HG03442 (cell line): Measurements from ENCODE around the gene HSP90AB1.

Source experiments
- ATAC-seq: cut with Tn5 transposase; IDR thresholded peaks from one replicate; pipeline ENCODE4 v1.9.1; 2021; ENCODE audit warnings: mild to moderate bottlenecking, moderate library complexity; ENCODE audit not compliant: unreplicated experiment

HSP90AB1 gene

DNA sequence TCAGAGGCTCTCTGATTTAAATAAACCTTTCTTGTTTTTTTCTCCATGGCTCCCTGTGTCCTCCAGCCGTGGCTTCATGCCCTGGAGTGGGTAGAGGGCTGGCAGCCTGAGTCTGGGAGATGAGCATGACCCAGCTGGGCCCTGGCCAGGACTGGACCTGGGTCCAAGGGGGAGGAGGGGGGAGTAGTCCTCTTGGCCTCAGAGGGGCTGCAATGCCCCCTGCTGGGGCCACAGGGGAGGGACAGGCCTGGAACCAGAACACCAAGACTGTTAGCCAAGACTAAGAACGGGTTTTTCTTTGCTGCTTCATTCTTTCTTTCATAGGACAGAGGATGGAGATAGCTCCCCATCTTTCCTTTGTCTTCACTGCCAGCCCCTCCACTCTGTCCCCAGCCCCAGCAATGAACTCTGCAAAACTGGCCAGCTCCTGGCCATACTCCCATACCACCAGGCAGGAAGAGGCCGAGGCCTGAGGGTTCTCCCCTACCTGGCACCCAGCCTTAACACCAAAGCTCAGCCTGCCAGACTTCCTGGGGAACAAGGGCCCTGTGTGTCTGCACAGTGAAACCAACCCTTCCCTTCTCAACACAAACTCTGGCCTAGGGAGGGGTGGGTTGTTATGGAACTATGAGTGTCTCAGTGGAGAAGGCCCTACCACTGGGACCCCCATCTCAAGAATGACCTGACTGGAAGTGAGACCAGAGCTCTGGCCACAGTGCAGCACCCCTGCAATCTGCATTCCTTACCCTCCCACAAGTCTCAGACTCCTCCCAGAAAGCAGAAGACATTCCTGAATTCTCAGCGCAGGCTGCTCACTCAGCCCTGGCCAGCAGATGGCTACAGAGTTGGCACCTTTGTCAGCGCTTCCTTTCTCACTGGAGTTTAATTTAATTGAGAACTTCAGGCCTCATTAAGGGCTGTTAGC, 12.5 kb upstream of the HSP90AB1 start:
- ATAC-seq, result no peak

DNA sequence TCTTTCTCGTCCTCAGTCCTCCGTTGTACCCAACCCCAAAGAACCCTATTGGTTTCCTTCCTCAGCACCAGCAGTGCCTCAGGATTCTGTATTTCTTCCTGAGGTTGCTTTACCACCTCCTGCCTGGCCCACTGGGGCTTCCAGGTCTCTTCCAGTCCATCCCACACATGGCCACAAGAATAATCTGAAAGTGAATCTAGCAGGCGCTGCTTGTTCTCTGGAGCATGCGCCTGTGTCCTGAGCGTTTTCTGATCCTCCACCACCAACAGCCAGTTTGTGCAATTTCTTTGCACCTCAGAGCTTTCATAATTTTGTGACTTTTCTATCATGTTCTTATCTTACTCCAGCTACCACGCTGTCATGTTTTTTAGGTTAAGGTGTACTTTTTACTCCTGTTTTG, 11.6 kb upstream of the HSP90AB1 start:
- ATAC-seq, result no peak

DNA sequence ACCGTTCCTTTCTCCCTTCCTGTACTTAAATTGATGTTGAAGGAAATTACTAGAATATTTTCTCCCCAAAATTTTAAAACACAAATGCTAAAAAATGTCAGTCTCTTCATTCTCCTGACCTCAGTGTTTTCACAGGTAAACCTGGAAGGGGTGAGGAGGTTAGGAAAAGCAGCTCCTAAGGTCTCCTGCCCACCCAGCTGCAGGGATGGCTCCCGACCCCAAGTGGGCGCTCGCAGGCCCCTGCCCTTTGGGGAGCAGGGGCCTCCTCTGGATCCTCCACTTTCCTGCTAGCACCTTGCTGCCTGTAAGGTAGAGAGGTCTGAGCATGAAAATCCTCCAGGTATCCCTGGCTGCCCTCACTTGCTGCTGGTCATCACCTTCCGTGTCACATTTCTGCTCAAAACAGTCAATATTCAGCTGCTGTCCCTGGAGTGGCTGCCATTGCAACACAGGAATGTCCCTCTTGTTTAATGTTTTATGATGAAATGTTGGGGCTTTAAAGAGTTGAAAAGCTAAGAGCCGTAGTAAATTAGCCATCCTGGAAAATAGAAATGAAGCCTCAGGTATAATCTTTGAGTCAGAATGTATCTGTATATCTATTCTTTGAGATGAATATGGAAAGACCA, 10.9 kb upstream of the HSP90AB1 start:
- no peak for ATAC-seq

DNA sequence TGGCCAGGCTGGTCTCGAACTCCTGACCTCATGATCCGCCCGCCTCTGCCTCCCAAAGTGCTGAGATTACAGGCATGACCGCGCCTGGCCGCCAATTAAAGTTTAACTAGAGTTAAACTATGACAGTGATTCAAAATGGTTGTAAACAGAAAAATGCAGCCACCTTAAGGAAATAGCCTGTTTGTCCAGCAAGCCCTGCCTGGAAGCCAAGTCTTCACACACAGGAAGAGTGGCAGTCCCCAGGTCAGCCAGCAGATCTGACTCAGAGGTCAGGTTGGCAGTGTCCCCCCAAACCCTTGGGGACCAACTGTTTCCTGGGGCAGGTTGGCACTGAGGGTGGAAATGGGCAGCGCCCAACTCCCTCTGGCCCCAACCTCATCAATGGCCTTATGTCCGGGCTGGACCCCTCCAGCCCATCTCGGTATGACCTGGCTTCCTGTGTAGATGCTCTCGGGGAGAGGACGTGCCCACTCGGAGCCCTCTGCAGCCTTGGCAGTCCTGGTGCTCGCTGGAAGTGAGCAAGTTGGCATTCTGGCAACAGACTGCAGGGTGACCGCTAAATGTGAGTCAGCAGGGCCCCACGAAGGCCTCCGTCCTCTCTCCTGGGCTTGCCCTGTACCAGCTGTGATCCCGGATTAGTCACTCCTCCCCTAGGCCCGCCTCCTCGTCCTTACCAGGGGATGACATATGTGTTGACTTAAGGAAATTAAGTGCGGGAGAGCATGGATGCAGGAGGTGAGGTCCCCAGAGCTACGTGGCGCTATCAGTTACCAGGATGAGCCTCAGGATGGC, 9.7 kb upstream of the HSP90AB1 start:
- ATAC-seq, result peak; percentile 58

DNA sequence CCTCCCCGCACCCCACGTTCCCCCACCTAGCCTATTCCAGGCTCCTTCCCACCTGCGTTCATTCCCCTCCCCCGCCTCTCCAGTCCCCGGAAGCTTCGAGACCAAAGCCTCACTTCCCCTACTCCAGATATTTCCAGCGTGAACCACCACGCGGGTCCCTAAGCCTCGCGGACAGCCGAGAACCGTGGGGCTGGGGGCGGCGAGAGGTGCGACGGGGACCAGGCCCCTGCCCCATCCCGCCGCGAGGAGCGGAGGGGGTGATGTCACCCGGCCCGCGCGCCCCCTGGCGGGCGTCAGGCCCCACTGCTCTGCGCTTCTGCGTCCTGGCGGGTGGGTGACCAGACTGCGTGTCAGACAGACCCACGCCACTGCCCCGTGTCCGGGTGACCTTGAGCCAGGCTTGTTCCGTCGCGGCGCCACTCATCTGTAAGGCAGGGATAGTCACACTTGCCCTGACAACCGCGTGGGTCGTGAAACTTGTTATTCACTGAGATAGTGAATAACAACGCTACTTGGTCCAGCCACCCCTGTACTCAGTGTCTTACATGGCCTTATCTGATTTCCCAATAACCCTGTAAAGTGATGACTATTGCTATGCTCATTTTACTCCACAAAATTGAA, 9.0 kb upstream of the HSP90AB1 start:
- peak; percentile 75 for ATAC-seq

DNA sequence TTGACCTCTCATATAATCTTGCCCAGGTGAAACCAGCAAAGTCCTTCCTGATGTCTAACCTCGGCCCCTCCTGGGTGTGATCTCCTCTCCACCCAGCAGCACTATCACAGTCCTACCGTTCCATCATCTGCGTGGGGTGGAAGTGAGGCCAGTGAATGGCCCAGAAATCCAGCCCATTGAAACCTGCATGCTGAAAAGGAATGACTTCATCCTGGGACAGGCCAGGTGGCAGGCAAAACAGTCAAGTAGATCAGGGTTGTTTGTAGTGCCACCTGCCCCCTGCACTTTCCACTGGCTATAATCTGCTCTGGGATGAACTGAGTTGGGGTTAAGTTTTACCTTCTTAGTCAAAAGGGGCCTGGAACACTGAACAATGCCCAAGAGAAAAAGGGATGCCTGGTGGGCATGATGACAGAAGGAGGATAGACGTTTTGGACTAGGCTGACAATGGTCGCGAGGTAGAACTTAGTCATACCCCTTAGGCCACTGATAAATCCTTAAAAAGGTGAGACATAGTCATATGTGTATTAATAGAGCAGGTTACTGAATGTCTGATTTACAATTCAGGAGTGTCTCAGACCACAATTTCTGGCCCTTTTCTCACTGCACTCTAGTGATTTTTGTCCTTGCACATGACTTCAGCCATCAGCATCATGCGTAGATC, 8.1 kb upstream of the HSP90AB1 start:
- ATAC-seq, result no peak

DNA sequence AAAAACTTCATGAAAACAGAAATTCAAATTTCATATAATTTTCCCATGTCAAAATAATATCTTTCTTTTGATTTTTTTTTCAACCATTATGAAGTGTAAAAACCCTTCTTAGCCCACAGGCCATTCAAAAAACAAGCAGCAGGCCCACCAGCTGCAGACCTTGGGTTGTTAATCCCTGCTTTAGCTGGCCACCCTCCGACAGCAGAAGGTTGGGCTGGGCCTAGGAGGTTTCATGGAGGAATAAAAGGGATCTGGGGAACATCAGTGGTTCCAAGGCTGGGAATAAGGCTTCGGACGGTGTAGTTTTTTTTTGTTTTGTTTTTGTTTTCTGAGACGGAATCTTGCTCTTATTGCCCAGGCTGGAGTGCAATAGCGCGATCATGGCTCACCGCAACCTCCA, 3.6 kb upstream of the HSP90AB1 start:
- ATAC-seq, result no peak

DNA sequence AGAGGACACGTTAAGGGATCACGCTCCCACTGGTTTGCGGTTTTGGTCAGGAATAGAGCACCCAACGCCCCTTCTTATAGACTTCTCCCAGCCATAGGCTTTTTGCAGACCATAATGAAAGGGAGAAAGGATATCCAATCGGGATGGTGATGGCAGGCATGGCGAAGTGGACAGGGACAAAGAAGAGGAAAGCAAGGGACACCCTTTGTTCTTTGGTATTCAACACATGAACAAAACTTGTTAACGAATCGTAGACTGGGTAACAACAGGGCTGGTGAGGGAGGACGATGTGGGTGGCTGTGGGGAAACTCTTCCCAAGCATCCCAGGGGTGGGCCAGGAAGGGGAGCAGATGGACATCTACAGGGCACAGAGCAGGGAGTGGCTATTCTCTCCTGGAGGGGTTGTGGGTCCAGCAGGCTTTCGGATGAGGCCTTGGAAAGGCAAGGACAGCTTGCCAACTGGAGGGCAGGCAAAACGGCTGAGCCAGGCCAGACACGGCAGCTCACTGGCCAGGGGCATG, 1.4 kb upstream of the HSP90AB1 start:
- ATAC-seq, result no peak

DNA sequence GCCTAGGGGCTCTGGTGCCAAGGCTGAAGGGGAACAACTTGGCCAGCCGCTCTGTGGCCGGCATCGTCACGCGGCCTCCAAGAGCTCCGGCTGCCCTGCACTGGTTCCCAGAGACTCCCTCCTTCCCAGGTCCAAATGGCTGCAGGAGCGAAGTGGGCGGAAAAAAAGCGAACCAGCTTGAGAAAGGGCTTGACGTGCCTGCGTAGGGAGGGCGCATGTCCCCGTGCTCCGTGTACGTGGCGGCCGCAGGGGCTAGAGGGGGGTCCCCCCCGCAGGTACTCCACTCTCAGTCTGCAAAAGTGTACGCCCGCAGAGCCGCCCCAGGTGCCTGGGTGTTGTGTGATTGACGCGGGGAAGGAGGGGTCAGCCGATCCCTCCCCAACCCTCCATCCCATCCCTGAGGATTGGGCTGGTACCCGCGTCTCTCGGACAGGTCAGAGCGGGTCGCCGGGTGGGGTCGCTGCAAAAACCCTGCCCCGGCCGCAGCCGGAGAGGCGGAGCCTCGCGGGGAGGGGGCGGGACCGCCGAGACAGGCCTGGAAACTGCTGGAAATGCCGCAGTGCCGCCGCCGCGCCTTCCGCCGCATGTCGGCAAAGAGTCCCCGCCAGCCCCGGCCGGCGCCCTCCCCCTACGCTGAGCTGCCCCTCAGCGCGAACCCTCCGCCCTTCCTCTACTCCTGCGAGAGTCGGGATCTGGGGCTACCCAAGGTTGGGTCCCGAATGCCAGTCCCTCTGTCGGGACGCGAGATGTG, 814 bp upstream of the HSP90AB1 start:
- peak; percentile 53 for ATAC-seq

DNA sequence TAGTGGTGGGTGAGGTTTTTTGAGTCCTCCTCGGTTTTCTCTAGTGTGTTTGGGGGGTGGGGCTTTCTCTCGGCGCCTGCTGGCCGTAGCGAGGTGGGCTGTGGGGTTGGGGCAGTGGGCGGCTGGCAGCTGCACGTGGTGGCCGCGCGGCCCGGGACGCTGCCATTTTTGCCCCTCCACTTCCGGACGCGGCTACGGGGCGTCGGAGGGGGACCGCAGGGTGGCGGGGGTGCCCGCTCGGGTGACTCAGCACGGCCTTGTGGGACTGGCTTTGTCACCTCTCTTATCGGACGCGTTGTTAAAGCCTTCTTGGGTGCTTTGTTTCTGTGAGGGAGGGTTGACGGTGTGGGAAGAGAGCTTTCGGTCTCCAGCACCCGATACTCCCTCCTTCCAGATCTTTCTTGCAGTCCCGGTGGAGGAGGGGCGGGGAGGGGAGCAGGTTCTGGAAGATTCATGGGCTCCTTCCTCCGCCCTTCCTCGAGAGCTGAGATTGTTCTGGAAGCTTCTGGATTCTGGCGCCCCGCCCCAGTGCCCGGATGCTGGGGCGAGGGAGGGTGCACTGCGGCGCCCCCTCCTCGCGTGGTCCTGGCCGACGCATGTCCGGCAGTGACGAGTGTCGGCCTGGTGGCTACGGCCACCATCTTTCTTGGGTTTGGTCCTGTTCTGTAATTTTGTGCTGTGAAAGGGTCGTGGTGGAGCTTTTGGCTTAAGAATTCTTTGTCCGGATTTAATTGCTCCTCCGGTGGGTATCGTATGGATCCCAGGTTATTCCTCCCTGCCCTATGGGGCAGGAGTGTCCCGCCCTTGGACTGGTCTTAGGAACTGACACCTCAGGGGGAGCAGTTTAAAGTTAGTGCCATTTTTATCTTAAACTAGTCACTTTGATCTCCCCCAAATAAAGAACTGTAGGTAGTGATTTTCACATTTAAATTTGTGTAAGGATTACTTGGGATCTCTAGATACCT, 719 bp downstream of the HSP90AB1 start:
- ATAC-seq, result peak; percentile 20

DNA sequence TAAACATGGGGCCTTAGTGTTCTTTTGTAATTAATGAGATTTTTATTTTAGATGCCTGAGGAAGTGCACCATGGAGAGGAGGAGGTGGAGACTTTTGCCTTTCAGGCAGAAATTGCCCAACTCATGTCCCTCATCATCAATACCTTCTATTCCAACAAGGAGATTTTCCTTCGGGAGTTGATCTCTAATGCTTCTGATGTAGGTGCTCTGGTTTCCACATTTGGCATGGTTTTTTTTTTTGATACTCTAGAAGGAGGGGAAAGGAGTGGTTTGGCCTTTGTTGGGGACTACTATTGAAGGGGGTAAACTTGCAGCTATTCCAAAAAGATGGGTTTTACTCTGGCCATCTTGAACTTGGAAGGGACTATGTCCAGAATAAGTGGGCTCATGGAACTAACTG, 1.7 kb downstream of the HSP90AB1 start:
- no peak for ATAC-seq

DNA sequence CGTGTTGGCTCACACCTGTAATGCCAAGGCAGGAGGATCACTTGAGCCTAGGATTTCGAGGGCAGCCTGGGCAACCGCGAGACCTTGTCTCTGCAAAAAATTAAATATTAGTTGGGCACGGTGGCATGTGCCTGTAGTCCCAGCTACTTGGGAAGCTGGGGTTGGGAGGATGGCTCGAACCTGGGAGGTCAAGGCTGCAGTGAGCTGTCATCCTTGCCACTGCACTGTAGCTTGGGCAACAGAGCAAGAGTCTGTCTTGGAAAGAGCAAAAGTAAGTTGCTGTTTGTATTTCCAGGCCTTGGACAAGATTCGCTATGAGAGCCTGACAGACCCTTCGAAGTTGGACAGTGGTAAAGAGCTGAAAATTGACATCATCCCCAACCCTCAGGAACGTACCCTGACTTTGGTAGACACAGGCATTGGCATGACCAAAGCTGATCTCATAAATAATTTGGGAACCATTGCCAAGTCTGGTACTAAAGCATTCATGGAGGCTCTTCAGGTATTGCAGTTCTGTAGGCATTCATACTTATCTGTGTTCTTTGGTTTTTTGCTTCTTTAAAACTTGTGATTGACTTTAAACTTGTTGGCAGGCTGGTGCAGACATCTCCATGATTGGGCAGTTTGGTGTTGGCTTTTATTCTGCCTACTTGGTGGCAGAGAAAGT, 2.3 kb downstream of the HSP90AB1 start:
- ATAC-seq, result no peak

DNA sequence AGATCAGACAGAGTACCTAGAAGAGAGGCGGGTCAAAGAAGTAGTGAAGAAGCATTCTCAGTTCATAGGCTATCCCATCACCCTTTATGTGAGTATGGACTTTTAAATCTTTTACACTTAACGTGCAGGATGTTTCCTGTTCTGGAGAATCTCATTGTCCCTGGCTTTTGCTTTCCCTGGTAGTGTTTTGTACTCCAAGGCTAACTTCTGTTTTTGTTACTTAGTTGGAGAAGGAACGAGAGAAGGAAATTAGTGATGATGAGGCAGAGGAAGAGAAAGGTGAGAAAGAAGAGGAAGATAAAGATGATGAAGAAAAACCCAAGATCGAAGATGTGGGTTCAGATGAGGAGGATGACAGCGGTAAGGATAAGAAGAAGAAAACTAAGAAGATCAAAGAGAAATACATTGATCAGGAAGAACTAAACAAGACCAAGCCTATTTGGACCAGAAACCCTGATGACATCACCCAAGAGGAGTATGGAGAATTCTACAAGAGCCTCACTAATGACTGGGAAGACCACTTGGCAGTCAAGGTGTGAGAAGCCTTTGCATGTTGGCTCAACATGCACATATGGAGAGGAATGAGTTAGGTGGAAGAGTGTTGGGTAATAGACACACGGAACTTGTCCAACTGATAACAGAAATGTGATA, 3.3 kb downstream of the HSP90AB1 start:
- no peak for ATAC-seq

DNA sequence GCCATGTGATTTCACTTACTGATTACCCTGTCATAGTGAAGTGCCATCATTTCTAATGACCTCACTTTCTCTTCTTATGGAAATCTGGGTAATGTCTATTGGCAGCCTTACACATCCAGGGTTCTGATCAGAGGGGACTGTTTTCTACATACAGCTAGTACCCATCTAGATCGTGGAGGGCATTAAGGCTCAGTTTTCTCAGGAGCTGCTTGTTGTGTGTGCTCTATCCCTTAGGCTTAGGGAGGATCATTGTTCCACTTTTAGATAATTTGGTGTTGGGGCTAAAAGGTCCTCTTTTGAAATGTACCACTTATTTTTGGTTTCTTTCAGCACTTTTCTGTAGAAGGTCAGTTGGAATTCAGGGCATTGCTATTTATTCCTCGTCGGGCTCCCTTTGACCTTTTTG, 3.8 kb downstream of the HSP90AB1 start:
- no peak for ATAC-seq

DNA sequence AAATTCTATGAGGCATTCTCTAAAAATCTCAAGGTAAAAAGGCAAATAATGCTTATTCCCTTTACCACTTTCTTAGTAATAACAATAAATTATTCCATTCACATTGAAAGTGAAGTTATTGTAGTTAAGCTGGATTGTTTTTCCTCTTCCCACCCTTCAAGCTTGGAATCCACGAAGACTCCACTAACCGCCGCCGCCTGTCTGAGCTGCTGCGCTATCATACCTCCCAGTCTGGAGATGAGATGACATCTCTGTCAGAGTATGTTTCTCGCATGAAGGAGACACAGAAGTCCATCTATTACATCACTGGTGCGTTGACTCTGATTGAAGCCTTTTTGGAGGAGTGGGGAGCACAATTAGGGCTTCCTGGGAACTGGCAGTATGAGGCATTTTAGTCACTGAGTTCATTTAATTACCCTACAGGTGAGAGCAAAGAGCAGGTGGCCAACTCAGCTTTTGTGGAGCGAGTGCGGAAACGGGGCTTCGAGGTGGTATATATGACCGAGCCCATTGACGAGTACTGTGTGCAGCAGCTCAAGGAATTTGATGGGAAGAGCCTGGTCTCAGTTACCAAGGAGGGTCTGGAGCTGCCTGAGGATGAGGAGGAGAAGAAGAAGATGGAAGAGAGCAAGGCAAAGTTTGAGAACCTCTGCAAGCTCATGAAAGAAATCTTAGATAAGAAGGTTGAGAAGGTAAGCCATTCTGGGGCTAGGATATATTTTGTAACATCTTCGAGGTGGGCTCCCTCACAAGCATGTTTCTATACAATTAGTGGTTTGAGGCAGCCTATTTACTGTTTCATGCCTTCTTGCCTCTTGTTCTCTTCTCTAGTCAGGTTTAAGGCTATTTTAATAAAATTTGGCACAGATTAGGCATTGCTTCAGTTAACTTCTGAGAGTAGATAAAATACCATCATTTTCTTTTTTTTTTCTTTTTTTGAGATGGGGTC, 4.9 kb downstream of the HSP90AB1 start:
- ATAC-seq, result no peak
